HG03095 (cell line): Measurements from ENCODE around the gene METAP1D.

Experiments used
- ATAC-seq: cut with Tn5 transposase; IDR thresholded peaks from one replicate; pipeline ENCODE4 v1.9.1; 2021; ENCODE audit warnings: moderate library complexity; ENCODE audit not compliant: unreplicated experiment

METAP1D gene

GRCh38 chr2:172128484-172128883, 128.7 kb downstream of the METAP1D start:
- ATAC-seq, result no peak

- ATAC-seq, result no peak
These were observed 129.7 kb downstream of the METAP1D start for GRCh38 chr2:172129404-172129803.
